Measurements from ENCODE around the gene MARS1. TPM values are rescaled to one million over a fixed set of nuclear protein-coding genes. Genes with fewer than 3 reads are reported as not detected.
"Not testable (repeated sequence)": the region's sequence is repeated elsewhere in the genome, so short reads cannot be mapped to it uniquely, and the experiment has no call there.

The MARS1 gene
- total RNA-seq, 1 donor from 2014 or later: 179 TPM

- DNase-seq (ENCODE audit: low read depth, low spot score): no peak
These were observed 28.2 kb downstream of the MARS1 start for GRCh38 chr12:57515934-57516541.

GRCh38 chr12:57516617-57517153, 28.8 kb downstream of the MARS1 start:
- no peak for DNase-seq (ENCODE audit: low read depth, low spot score)

GRCh38 chr12:57517187-57517586, 29.3 kb downstream of the MARS1 start:
- DNase-seq (ENCODE audit: low read depth, low spot score): no peak

GRCh38 chr12:57517718-57518117, 29.9 kb downstream of the MARS1 start:
- not testable (repeated sequence) for DNase-seq (ENCODE audit: low read depth, low spot score)

GRCh38 chr12:57518176-57518919, 30.5 kb downstream of the MARS1 start:
- DNase-seq (ENCODE audit: low read depth, low spot score): no peak

GRCh38 chr12:57518920-57519795, 31.3 kb downstream of the MARS1 start:
- DNase-seq (ENCODE audit: low read depth, low spot score): no peak

GRCh38 chr12:57519796-57520052, 31.9 kb downstream of the MARS1 start:
- DNase-seq (ENCODE audit: low read depth, low spot score): no peak

GRCh38 chr12:57520053-57520818, 32.4 kb downstream of the MARS1 start, which contains the start of gene DDIT3:
TSS of gene DDIT3 (minus strand) at chr12:57520514. CDS start at chr12:57517406, 3,108 bp downstream.
- DNase-seq (ENCODE audit: low read depth, low spot score): peak; percentile 94

GRCh38 chr12:57521525-57522010, 33.7 kb downstream of the MARS1 start:
- DNase-seq (ENCODE audit: low read depth, low spot score): no peak

GRCh38 chr12:57522011-57522886, 34.4 kb downstream of the MARS1 start, which contains the start of gene MBD6:
TSS of gene MBD6 (plus strand) at chr12:57522824. CDS start at chr12:57524304, 1,480 bp downstream.
- DNase-seq (ENCODE audit: low read depth, low spot score): peak; percentile 59

- DNase-seq (ENCODE audit: low read depth, low spot score): no peak
These were observed 35.2 kb downstream of the MARS1 start for GRCh38 chr12:57522887-57523705.

GRCh38 chr12:57523706-57524614, 36.1 kb downstream of the MARS1 start:
- DNase-seq (ENCODE audit: low read depth, low spot score): no peak

GRCh38 chr12:57524814-57525614, 37.1 kb downstream of the MARS1 start:
- DNase-seq (ENCODE audit: low read depth, low spot score): no peak

- no peak for DNase-seq (ENCODE audit: low read depth, low spot score)
These were observed 37.9 kb downstream of the MARS1 start for GRCh38 chr12:57525615-57526383.

- no peak for DNase-seq (ENCODE audit: low read depth, low spot score)
These were observed 38.7 kb downstream of the MARS1 start for GRCh38 chr12:57526477-57527126.

- DNase-seq (ENCODE audit: low read depth, low spot score): no peak
These were observed 39.3 kb downstream of the MARS1 start for GRCh38 chr12:57527184-57527583.
